ENCODE results near the gene METTL15. TPM values are rescaled to one million over a fixed set of nuclear protein-coding genes. Genes with fewer than 3 reads are reported as not detected.
"Not testable (repeated sequence)": the region's sequence is repeated elsewhere in the genome, so short reads cannot be mapped to it uniquely, and the experiment has no call there.

METTL15 gene
- total and polyA plus RNA-seq, 2 donors (not counting 1 experiment from before 2014, with no cell fraction given) = 3.9 to 19.7 TPM

- WGBS (ENCODE audit: insufficient coverage) = 82% methylated on average over 1 of the region's 2 CpGs
- CTCF ChIA-PET = no interaction called here
- no peaks in the 10 kb centered on the region for H3K4me1 Mint-ChIP-seq
Observed at GRCh38 chr11:28366549-28367346, 258.6 kb downstream of the METTL15 start.

GRCh38 chr11:28378095-28378494 lies 269.9 kb downstream of the METTL15 start:
- POLR2A ChIA-PET; H3K9me3 ChIP-seq (ENCODE audit: control extremely low read depth in 1 of 3, control insufficient read depth in 2 of 3, insufficient read depth in 1 of 3, low read length in 2 of 3): not testable (repeated sequence)

More at GRCh38 chr11:28366549-28367346, 258.6 kb downstream of the METTL15 start:
- Mint-ChIP-seq H3K9me3 (ENCODE audit: insufficient read depth) (peaks cover 19% of the 10 kb centered on the region), H3K27ac (no peak overlapping the region), H3K4me3 (no peak overlapping the region), H3K27me3 (no peaks in the 10 kb centered on the region)
- H2AFZ ChIP-seq (ENCODE audit: insufficient read depth, low read depth, low read length, poor library complexity, severe bottlenecking) = no peak overlapping the region
- H3K36me3 ChIP-seq (replicated peaks in 1 of 2; ENCODE audit: control extremely low read depth in 1 of 2, control insufficient read depth in 1 of 2, extremely low read depth in 1 of 2, insufficient read depth in 2 of 2, low read length in 1 of 2) = no peaks in the 10 kb centered on the region
- TF ChIP-seq CTCF (IDR thresholded peaks at IDR 0.05) (no peak), EZH2 (IDR thresholded peaks at IDR 0.05; ENCODE audit: borderline replicate concordance, insufficient read depth, low read depth, low read length, poor library complexity, severe bottlenecking) (no peak)
- H3K4me3 ChIP-seq (ENCODE audit: control extremely low read depth in 1 of 5, extremely low read depth in 1 of 5, insufficient read depth in 1 of 5, low read depth in 2 of 5, low read length in 4 of 5) = no peak overlapping the region
- POLR2A ChIA-PET = no interaction called here
- H3K9ac ChIP-seq (ENCODE audit: low read length) = no peak overlapping the region
- H3K79me2 ChIP-seq (ENCODE audit: control insufficient read depth, insufficient read depth, low read length) = no peaks in the 10 kb centered on the region
- intact Hi-C loops (cut with micrococcal nuclease) = no loop called here
- no peak overlapping the region for H3K27ac ChIP-seq (ENCODE audit: low read length in 2 of 2)
- H4K20me1 ChIP-seq (ENCODE audit: control insufficient read depth, insufficient read depth, low read length, poor library complexity, severe bottlenecking) = no peaks in the 10 kb centered on the region
- DNase-seq (no peak), ATAC-seq (ENCODE audit: low read depth) (no peak)
- no peaks in the 10 kb centered on the region for H3K4me1 ChIP-seq (ENCODE audit: control insufficient read depth in 2 of 2, insufficient read depth in 2 of 2, low read length in 2 of 2)
- H3K9me3 ChIP-seq (ENCODE audit: control extremely low read depth in 1 of 3, control insufficient read depth in 2 of 3, insufficient read depth in 1 of 3, low read length in 2 of 3) = peaks cover 0 to 5% (median 0%) of the 10 kb centered on the region in 3 donors
- H3K4me2 ChIP-seq (replicated peaks; ENCODE audit: low read depth, low read length, poor library complexity, severe bottlenecking) = no peak overlapping the region
- no peaks in the 10 kb centered on the region for H3K27me3 ChIP-seq (replicated peaks in 1 of 4; ENCODE audit: control extremely low read depth in 1 of 4, control insufficient read depth in 3 of 4, insufficient read depth in 4 of 4, low read length in 3 of 4)

More at GRCh38 chr11:28378095-28378494, 269.9 kb downstream of the METTL15 start:
- H2AFZ ChIP-seq (ENCODE audit: insufficient read depth, low read depth, low read length, poor library complexity, severe bottlenecking); intact Hi-C loops (cut with micrococcal nuclease); H3K27ac Mint-ChIP-seq; H3K27me3 Mint-ChIP-seq; H3K4me2 ChIP-seq (replicated peaks; ENCODE audit: low read depth, low read length, poor library complexity, severe bottlenecking); H3K9ac ChIP-seq (ENCODE audit: low read length); H4K20me1 ChIP-seq (ENCODE audit: control insufficient read depth, insufficient read depth, low read length, poor library complexity, severe bottlenecking); H3K4me1 Mint-ChIP-seq; CTCF ChIA-PET; DNase-seq; H3K27me3 ChIP-seq (replicated peaks in 1 of 4; ENCODE audit: control extremely low read depth in 1 of 4, control insufficient read depth in 3 of 4, insufficient read depth in 4 of 4, low read length in 3 of 4); H3K4me3 ChIP-seq (ENCODE audit: control extremely low read depth in 1 of 5, extremely low read depth in 1 of 5, insufficient read depth in 1 of 5, low read depth in 2 of 5, low read length in 4 of 5); H3K79me2 ChIP-seq (ENCODE audit: control insufficient read depth, insufficient read depth, low read length); H3K4me3 Mint-ChIP-seq; H3K36me3 ChIP-seq (replicated peaks in 1 of 2; ENCODE audit: control extremely low read depth in 1 of 2, control insufficient read depth in 1 of 2, extremely low read depth in 1 of 2, insufficient read depth in 2 of 2, low read length in 1 of 2); H3K4me1 ChIP-seq (ENCODE audit: control insufficient read depth in 2 of 2, insufficient read depth in 2 of 2, low read length in 2 of 2); ATAC-seq (ENCODE audit: low read depth); H3K27ac ChIP-seq (ENCODE audit: low read length in 2 of 2): not testable (repeated sequence)
- 92% methylated on average over 13 of the region's 14 CpGs for WGBS (ENCODE audit: insufficient coverage)
- peaks cover 12% of the 10 kb centered on the region for H3K9me3 Mint-ChIP-seq (ENCODE audit: insufficient read depth)

Small RNA genes lying within 50 kb of the gene (small RNA-seq; reads per million reads assigned to genes)
- not detected for gene AC023206.1 (ENCODE audit: insufficient read length, low read depth, low replicate concordance)

Other genes with a start within 250 kb of the METTL15 start
- gene KIF18A, start 232 bp upstream of the METTL15 start, total RNA-seq = 4.1 and 4.2 TPM in 2 replicates
- 0.84 and 1.2 TPM in 2 replicates for gene KIF18A, start 232 bp upstream of the METTL15 start, polyA plus RNA-seq